ENCODE data around the gene PAGR1. TPM values are rescaled to one million over a fixed set of nuclear protein-coding genes. Genes with fewer than 3 reads are reported as not detected.

The PAGR1 gene
- total RNA-seq (2011; cell fraction: chromatin; rRNA removed; ENCODE audit: low replicate concordance), result 8.4 and 14.4 TPM in 2 replicates
- total RNA-seq (2011; cell fraction: nucleolus; rRNA removed), result 14.2 and 16.0 TPM in 2 replicates
- 11.1 and 12.8 TPM in 2 replicates for total RNA-seq (2011; cell fraction: nucleoplasm; rRNA removed)
- total RNA-seq (2014; rRNA removed) (58.2 and 68.3 TPM in 2 replicates), total RNA-seq (2014; rRNA removed; fragmentation: Illumina TruSeq; extraction: Trizol) (16.5 and 16.8 TPM in 2 replicates), total RNA-seq (2015; rRNA removed; fragmentation: Illumina TruSeq; extraction: Trizol) (40.7 and 42.2 TPM in 2 replicates), total RNA-seq (2021) (33.3 and 36.0 TPM in 2 replicates), polyA plus RNA-seq (2011; rRNA removed) (15.4 and 16.6 TPM in 2 replicates), polyA plus RNA-seq (2014; fragmentation: Illumina TruSeq; extraction: Trizol) (15.7 and 26.0 TPM in 2 replicates), polyA plus RNA-seq (2014; fragmentation: Nextera tagmentation; extraction: Ambion mirVana) (1 to 10 TPM; 1.4 to 4.5 TPM), polyA plus RNA-seq (2014; rRNA removed) (42.8 and 51.3 TPM in 2 replicates), polyA minus RNA-seq (2011; rRNA and poly(A)+ RNA removed) (5.3 and 7.0 TPM in 2 replicates), Bru-seq, nascent RNA (percentile 79 among the genes with signal in this experiment), BruChase-seq, experiment 1, labeled RNA remaining after a 2-hour chase (percentile 77 among the genes with signal in this experiment), BruChase-seq, experiment 2, labeled RNA remaining after a 6-hour chase (percentile 71 among the genes with signal in this experiment)
- 16.9 and 23.2 TPM in 2 replicates for polyA plus RNA-seq (2011; cell fraction: cytosol; rRNA removed)
- polyA plus RNA-seq (2011; cell fraction: nucleus; rRNA removed), result 11.9 and 16.8 TPM in 2 replicates
- 21.5 and 32.5 TPM in 2 replicates for polyA plus RNA-seq (2012)
- 7.3 and 12.9 TPM in 2 replicates for polyA minus RNA-seq (2011; cell fraction: cytosol; rRNA and poly(A)+ RNA removed)
- polyA minus RNA-seq (2011; cell fraction: nucleus; rRNA and poly(A)+ RNA removed), result 10.0 and 13.6 TPM in 2 replicates
- long read RNA-seq, experiment 1, transcript PAGR1-201 (3 exons, 1,702 nt), result major isoform, 240 of 240 reads
- long read RNA-seq, experiment 1, partial matches to known transcripts, result 0 of 240 reads
- long read RNA-seq, experiment 1, other reads (novel, unspliced or antisense), result 0 of 240 reads
- long read RNA-seq, experiment 2, transcript PAGR1-201 (3 exons, 1,702 nt), result major isoform, 72 of 83 reads
- long read RNA-seq, experiment 2, partial matches to known transcripts, result 8 of 83 reads
- long read RNA-seq, experiment 2, other reads (novel, unspliced or antisense), result 3 of 83 reads
- long read RNA-seq, experiment 3, transcript PAGR1-201 (3 exons, 1,702 nt), result major isoform, 103 of 104 reads
- long read RNA-seq, experiment 3, partial matches to known transcripts, result 0 of 104 reads
- long read RNA-seq, experiment 3, other reads (novel, unspliced or antisense), result 1 of 104 reads

GRCh38 chr16:29815793-29816693, at the start of gene PAGR1:
Gene PAGR1 (plus strand): TSS chr16:29816152. CDS start chr16:29816526, 374 bp downstream.
- ATAC-seq (peak; percentile 81), DNase-seq (ENCODE audit: extremely low read depth in 1 of 4, low spot score in 3 of 4) (peak; percentile 91 to 99 (median 93)), FAIRE-seq (peak; percentile 99)
- Histone ChIP-seq H3K27ac (ENCODE audit: extremely low read depth, low read depth, low read length) (peak within 1 kb of the TSS; percentile 71), H4K20me1 (replicated peaks; ENCODE audit: control insufficient read depth, insufficient read depth, low read length) (peaks cover under 1% of the 10 kb centered on the region; the same call in 1 of the 2 replicates), H3K9me3 (replicated peaks; ENCODE audit: control insufficient read depth, insufficient read depth, low read depth, low read length) (no peaks in the 10 kb centered on the region), H3K4me2 (ENCODE audit: insufficient read depth, low read length) (peak within 1 kb of the TSS; percentile 78), H3K9me1 (ENCODE audit: control insufficient read depth, insufficient read depth, low read length) (no peaks in the 10 kb centered on the region), H2AFZ (ENCODE audit: low read depth, low read length) (peak within 1 kb of the TSS; percentile 95), H3K36me3 (ENCODE audit: control insufficient read depth, insufficient read depth, low read length) (peaks cover 23% of the 10 kb centered on the region), H3K4me3 (peak within 1 kb of the TSS; percentile 68), H3K27me3 (ENCODE audit: control insufficient read depth in 2 of 2, insufficient read depth in 2 of 2, low read length in 2 of 2) (no peaks in the 10 kb centered on the region), H3K9ac (ENCODE audit: insufficient read depth in 1 of 2, low read depth in 2 of 2, low read length in 2 of 2) (peak within 1 kb of the TSS; percentile 62 to 91), H3K4me1 (replicated peaks in 1 of 2; ENCODE audit: control insufficient read depth in 2 of 2, insufficient read depth in 2 of 2, low read length in 2 of 2) (peaks cover 28 to 73% of the 10 kb centered on the region in 2 experiments), H3K79me2 (ENCODE audit: control insufficient read depth, insufficient read depth, low read length) (peaks cover 21% of the 10 kb centered on the region)
- ChIA-PET CTCF (ENCODE audit: low intra/inter-chr PET ratio) (interaction anchor here (0.7 to 1.9 kb wide), 3 partner anchors 8 to 207 kb away, joined by 3 to 5 read pairs (median 5); partner anchors contain the start of gene C16orf92), POLR2A (interaction anchor here (0.5 to 2.5 kb wide), 14 partner anchors 9 to 249 kb away, joined by 3 to 8 read pairs (median 4); partner anchors contain the start of gene MAZ)
- WGBS (ENCODE audit: insufficient coverage, low coverage, missing lambda C conversion rate), result 1% methylated on average over 61 of the region's 70 CpGs
- TSS peak; percentile 77 for BruUV-seq (replicated peaks)
- intact Hi-C loops (cut with micrococcal nuclease), result loop anchor here (5.0 to 10.0 kb wide), 2 partner anchors 114 to 209 kb away; partner anchors contain the start of gene C16orf92
- in situ Hi-C loops (cut with MboI), result no loop called here
- no peak for TF ChIP-seq ZNF436 (CRISPR knock-in tag; IDR thresholded peaks at IDR 0.05)
- TF ChIP-seq ZNF551 (CRISPR knock-in tag; IDR thresholded peaks at IDR 0.05), result no peak
- TF ChIP-seq ZFP30 (CRISPR knock-in tag; IDR thresholded peaks at IDR 0.05; ENCODE audit: borderline replicate concordance), result no peak
- TF ChIP-seq ATF4 (CRISPR knock-in tag; IDR thresholded peaks at IDR 0.05), result peak; percentile 70; the same call in 1 of the 2 replicates
- no peak for TF ChIP-seq NR0B1 (IDR thresholded peaks at IDR 0.05; ENCODE audit: partially characterized antibody)
- TF ChIP-seq RBM22 (IDR thresholded peaks at IDR 0.05; ENCODE audit: low read depth, low read length, poor library complexity, severe bottlenecking), result peak; percentile 43
- TF ChIP-seq ZNF24 (IDR thresholded peaks at IDR 0.05), result 0 out of 2 replicates have a peak, but pooled peaks have one; percentile 50
- TF ChIP-seq POU5F1 (IDR thresholded peaks at IDR 0.05; ENCODE audit: borderline replicate concordance, low read depth, low read length, partially characterized antibody), result peak; percentile 89
- TF ChIP-seq MXD1 (CRISPR knock-in tag; IDR thresholded peaks at IDR 0.05; ENCODE audit: borderline replicate concordance, poor library complexity, severe bottlenecking), result no peak

Data from K562 (cell line).